ENCODE results near the gene KCP.

KCP gene

GRCh38 chr7:128906001-128906765 lies 4.3 kb downstream of the KCP start:
- Mint-ChIP-seq H3K9me3 (no peaks in the 10 kb centered on the region), H3K4me1 (no peaks in the 10 kb centered on the region), H3K27ac (no peak overlapping the region), H3K4me3 (no peak overlapping the region), H3K36me3 (no peaks in the 10 kb centered on the region), H3K27me3 (peaks cover 25% of the 10 kb centered on the region)

- H3K4me3 Mint-ChIP-seq = no peak overlapping the region
- no peaks in the 10 kb centered on the region for H3K9me3 Mint-ChIP-seq
- no peaks in the 10 kb centered on the region for H3K4me1 Mint-ChIP-seq
- H3K36me3 Mint-ChIP-seq = no peaks in the 10 kb centered on the region
- no peak overlapping the region for H3K27ac Mint-ChIP-seq
- peaks cover 18% of the 10 kb centered on the region for H3K27me3 Mint-ChIP-seq
Measured at GRCh38 chr7:128904381-128905197, 5.9 kb downstream of the KCP start.

- H3K27ac Mint-ChIP-seq = no peak overlapping the region
- no peak overlapping the region for H3K4me3 Mint-ChIP-seq
- no peaks in the 10 kb centered on the region for H3K4me1 Mint-ChIP-seq
- no peaks in the 10 kb centered on the region for H3K9me3 Mint-ChIP-seq
- H3K36me3 Mint-ChIP-seq = no peaks in the 10 kb centered on the region
- peaks cover 12% of the 10 kb centered on the region for H3K27me3 Mint-ChIP-seq
Measured at GRCh38 chr7:128903621-128904361, 6.7 kb downstream of the KCP start.

- Mint-ChIP-seq H3K9me3 (no peaks in the 10 kb centered on the region), H3K36me3 (peaks cover 4% of the 10 kb centered on the region), H3K4me3 (no peak overlapping the region), H3K27ac (no peak overlapping the region), H3K27me3 (peaks cover 11% of the 10 kb centered on the region), H3K4me1 (no peaks in the 10 kb centered on the region)
Measured at GRCh38 chr7:128902761-128903585, 7.5 kb downstream of the KCP start.

GRCh38 chr7:128900237-128900636 lies 10.3 kb downstream of the KCP start:
- peaks cover 4% of the 10 kb centered on the region for H3K27me3 Mint-ChIP-seq
- no peak overlapping the region for H3K4me3 Mint-ChIP-seq
- no peaks in the 10 kb centered on the region for H3K4me1 Mint-ChIP-seq

GRCh38 chr7:128899392-128899791 lies 11.1 kb downstream of the KCP start:
- no peak overlapping the region for H3K27ac Mint-ChIP-seq
- peaks cover 4% of the 10 kb centered on the region for H3K27me3 Mint-ChIP-seq
- H3K4me3 Mint-ChIP-seq = no peak overlapping the region
- no peaks in the 10 kb centered on the region for H3K9me3 Mint-ChIP-seq
- H3K36me3 Mint-ChIP-seq = peaks cover 4% of the 10 kb centered on the region
- H3K4me1 Mint-ChIP-seq = no peaks in the 10 kb centered on the region

More at GRCh38 chr7:128900237-128900636, 10.3 kb downstream of the KCP start:
- no peaks in the 10 kb centered on the region for H3K9me3 Mint-ChIP-seq
- no peak overlapping the region for H3K27ac Mint-ChIP-seq
- peaks cover 4% of the 10 kb centered on the region for H3K36me3 Mint-ChIP-seq

GRCh38 chr7:128895320-128895719 lies 15.2 kb downstream of the KCP start:
- Mint-ChIP-seq H3K36me3 (peaks cover 4% of the 10 kb centered on the region), H3K4me1 (no peaks in the 10 kb centered on the region), H3K27me3 (peaks cover 5% of the 10 kb centered on the region), H3K9me3 (no peaks in the 10 kb centered on the region), H3K4me3 (no peak overlapping the region), H3K27ac (no peak overlapping the region)

GRCh38 chr7:128894101-128894440 lies 16.4 kb downstream of the KCP start:
- H3K27me3 Mint-ChIP-seq = peaks cover 10% of the 10 kb centered on the region
- H3K4me1 Mint-ChIP-seq = no peaks in the 10 kb centered on the region
- no peaks in the 10 kb centered on the region for H3K9me3 Mint-ChIP-seq
- peaks cover 4% of the 10 kb centered on the region for H3K36me3 Mint-ChIP-seq
- no peak overlapping the region for H3K27ac Mint-ChIP-seq
- no peak overlapping the region for H3K4me3 Mint-ChIP-seq

- Mint-ChIP-seq H3K9me3 (no peaks in the 10 kb centered on the region), H3K27me3 (peaks cover 10% of the 10 kb centered on the region), H3K36me3 (peaks cover 3% of the 10 kb centered on the region), H3K4me1 (no peaks in the 10 kb centered on the region), H3K27ac (no peak overlapping the region), H3K4me3 (no peak overlapping the region)
Measured at GRCh38 chr7:128893251-128894100, 17.0 kb downstream of the KCP start.

- Mint-ChIP-seq H3K9me3 (no peaks in the 10 kb centered on the region), H3K4me1 (no peaks in the 10 kb centered on the region), H3K27ac (no peak overlapping the region), H3K27me3 (peaks cover 10% of the 10 kb centered on the region), H3K4me3 (no peak overlapping the region), H3K36me3 (no peaks in the 10 kb centered on the region)
Measured at GRCh38 chr7:128892521-128893250, 17.8 kb downstream of the KCP start.

- Mint-ChIP-seq H3K9me3 (no peaks in the 10 kb centered on the region), H3K4me1 (no peaks in the 10 kb centered on the region), H3K4me3 (peak overlapping the region; percentile 13), H3K36me3 (no peaks in the 10 kb centered on the region), H3K27me3 (peaks cover 10% of the 10 kb centered on the region), H3K27ac (no peak overlapping the region)
Measured at GRCh38 chr7:128891942-128892269, 18.6 kb downstream of the KCP start.

- H3K4me1 Mint-ChIP-seq = no peaks in the 10 kb centered on the region
- no peaks in the 10 kb centered on the region for H3K9me3 Mint-ChIP-seq
- H3K27ac Mint-ChIP-seq = no peak overlapping the region
- peaks cover 10% of the 10 kb centered on the region for H3K27me3 Mint-ChIP-seq
- no peaks in the 10 kb centered on the region for H3K36me3 Mint-ChIP-seq
- peak overlapping the region; percentile 13 for H3K4me3 Mint-ChIP-seq
Measured at GRCh38 chr7:128891110-128891941, 19.2 kb downstream of the KCP start.

- H3K36me3 Mint-ChIP-seq = no peaks in the 10 kb centered on the region
- no peaks in the 10 kb centered on the region for H3K9me3 Mint-ChIP-seq
- H3K27me3 Mint-ChIP-seq = peaks cover 11% of the 10 kb centered on the region
- no peak overlapping the region for H3K4me3 Mint-ChIP-seq
- no peaks in the 10 kb centered on the region for H3K4me1 Mint-ChIP-seq
- no peak overlapping the region for H3K27ac Mint-ChIP-seq
Measured at GRCh38 chr7:128890306-128891109, 20.0 kb downstream of the KCP start.
